Hepatocyte (in vitro differentiated cells): Measurements from ENCODE around the gene KCNK18.

ENCODE experiments used
- EZH2phosphoT487 ChIP-seq: fragments of 200-600 bp; sonication (generic); IDR thresholded peaks from one replicate; pipeline ENCODE4 v1.6.1; 2018; ENCODE audit warnings: antibody characterized with exemption, mild to moderate bottlenecking, low read depth, moderate library complexity; ENCODE audit not compliant: unreplicated experiment, severe bottlenecking
- TF ChIP-seq, protein P1 (sequence below): fragments of 200-600 bp; sonication (generic); IDR thresholded peaks from 2 replicates; pipeline ENCODE4 v1.5.1; 2016; ENCODE audit warnings: antibody characterized with exemption, mild to moderate bottlenecking; ENCODE audit not compliant: poor library complexity

DNA sequence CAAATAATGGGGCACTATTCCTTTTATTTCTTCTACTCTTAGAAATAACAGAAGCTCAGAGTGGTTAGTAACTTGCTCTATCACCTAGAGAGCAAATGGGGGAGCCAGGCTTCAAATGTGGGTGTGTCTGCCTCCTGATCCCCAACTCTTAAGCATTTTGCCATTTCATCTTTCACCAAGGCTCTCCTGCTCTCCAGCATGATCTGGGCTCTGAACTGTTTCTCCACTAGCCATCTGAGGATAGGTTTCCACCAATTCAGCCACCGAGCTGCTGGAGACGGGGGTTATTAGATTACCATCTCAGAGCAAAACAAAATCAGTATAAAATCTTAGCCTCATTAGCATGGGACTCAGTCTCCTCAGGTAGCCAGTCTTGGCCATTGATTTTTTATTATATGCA lies 39.0 kb upstream of the KCNK18 start:
- TF ChIP-seq, protein P1, sequence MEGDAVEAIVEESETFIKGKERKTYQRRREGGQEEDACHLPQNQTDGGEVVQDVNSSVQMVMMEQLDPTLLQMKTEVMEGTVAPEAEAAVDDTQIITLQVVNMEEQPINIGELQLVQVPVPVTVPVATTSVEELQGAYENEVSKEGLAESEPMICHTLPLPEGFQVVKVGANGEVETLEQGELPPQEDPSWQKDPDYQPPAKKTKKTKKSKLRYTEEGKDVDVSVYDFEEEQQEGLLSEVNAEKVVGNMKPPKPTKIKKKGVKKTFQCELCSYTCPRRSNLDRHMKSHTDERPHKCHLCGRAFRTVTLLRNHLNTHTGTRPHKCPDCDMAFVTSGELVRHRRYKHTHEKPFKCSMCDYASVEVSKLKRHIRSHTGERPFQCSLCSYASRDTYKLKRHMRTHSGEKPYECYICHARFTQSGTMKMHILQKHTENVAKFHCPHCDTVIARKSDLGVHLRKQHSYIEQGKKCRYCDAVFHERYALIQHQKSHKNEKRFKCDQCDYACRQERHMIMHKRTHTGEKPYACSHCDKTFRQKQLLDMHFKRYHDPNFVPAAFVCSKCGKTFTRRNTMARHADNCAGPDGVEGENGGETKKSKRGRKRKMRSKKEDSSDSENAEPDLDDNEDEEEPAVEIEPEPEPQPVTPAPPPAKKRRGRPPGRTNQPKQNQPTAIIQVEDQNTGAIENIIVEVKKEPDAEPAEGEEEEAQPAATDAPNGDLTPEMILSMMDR: no peak
- TF ChIP-seq EZH2phosphoT487: no peak
